Activated CD8-positive, alpha-beta memory T cell treated with anti-CD3 and anti-CD28 coated beads, Interleukin-2, amount 50 U/mL, for 1 hour (primary cell): ENCODE data around the gene B3GNT8.
"Not testable (repeated sequence)": the region's sequence is repeated elsewhere in the genome, so short reads cannot be mapped to it uniquely, and the experiment has no call there.

Experiments
- DNase-seq: peaks from one replicate; pipeline ENCODE4 v3.0.0-alpha.2; 2020; ENCODE audit errors: extremely low read depth

The B3GNT8 gene

GRCh38 chr19:41426952-41427646, at the start of gene B3GNT8:
B3GNT8 (minus strand) TSS chr19:41427374; CDS start chr19:41426778, 596 bp downstream.
- DNase-seq: no peak

- no peak for DNase-seq
These were observed 49.4 kb upstream of the B3GNT8 start for GRCh38 chr19:41476583-41476982.

- DNase-seq: not testable (repeated sequence)
These were observed 36.4 kb upstream of the B3GNT8 start for GRCh38 chr19:41463257-41464256.

GRCh38 chr19:41462497-41462896, 35.3 kb upstream of the B3GNT8 start:
- DNase-seq: no peak

GRCh38 chr19:41457241-41457640, 30.1 kb upstream of the B3GNT8 start:
- no peak for DNase-seq

GRCh38 chr19:41456342-41456918, 29.3 kb upstream of the B3GNT8 start:
- DNase-seq: no peak

GRCh38 chr19:41455936-41456335, 28.8 kb upstream of the B3GNT8 start:
- DNase-seq: no peak

GRCh38 chr19:41452584-41453275, 25.6 kb upstream of the B3GNT8 start:
- DNase-seq: no peak

- DNase-seq: no peak
These were observed 22.6 kb upstream of the B3GNT8 start for GRCh38 chr19:41449865-41450178.

GRCh38 chr19:41449079-41449864, 22.1 kb upstream of the B3GNT8 start:
- no peak for DNase-seq

- no peak for DNase-seq
These were observed 20.7 kb upstream of the B3GNT8 start for GRCh38 chr19:41447732-41448332.

- no peak for DNase-seq
These were observed 18.4 kb upstream of the B3GNT8 start for GRCh38 chr19:41445575-41445974.

- no peak for DNase-seq
These were observed 16.8 kb upstream of the B3GNT8 start for GRCh38 chr19:41443813-41444455.

GRCh38 chr19:41442473-41443355, 15.5 kb upstream of the B3GNT8 start, which contains the start of gene ERICH4:
ERICH4 (plus strand) TSS chr19:41443156; CDS start chr19:41443170, 14 bp downstream.
- no peak for DNase-seq

- DNase-seq: no peak
These were observed 14.3 kb upstream of the B3GNT8 start for GRCh38 chr19:41441321-41441945.

- peak; percentile 89 for DNase-seq
These were observed 12.5 kb upstream of the B3GNT8 start, which contains the start of gene DMAC2 for GRCh38 chr19:41439441-41440222. DMAC2 (minus strand) TSS chr19:41439912; CDS start chr19:41439899, 13 bp downstream.

GRCh38 chr19:41437944-41438574, 10.9 kb upstream of the B3GNT8 start:
- DNase-seq: no peak
